Vagina (tissue), 2 donors: ENCODE measurements around the gene MNS1.
"Not testable (repeated sequence)": the region's sequence is repeated elsewhere in the genome, so short reads cannot be mapped to it uniquely, and the experiment has no call there.

ENCODE experiments used
- POLR2A ChIP-seq, 2 donors: fragments of 450-650 bp; IDR thresholded peaks; one replicate each; pipeline ENCODE4 v1.6.1; 2017; ENCODE audit warnings: antibody characterized with exemption in 2 of 2, mild to moderate bottlenecking in 2 of 2, moderate library complexity in 2 of 2
- POLR2AphosphoS5 ChIP-seq, 2 donors: sonication (generic); formaldehyde crosslinking; IDR thresholded peaks; one replicate each; pipeline ENCODE4 v1.9.0; 2017; ENCODE audit warnings: antibody characterized with exemption in 2 of 2, mild to moderate bottlenecking in 2 of 2, low read depth in 1 of 2; ENCODE audit not compliant: insufficient read depth in 1 of 2
- TF ChIP-seq, protein P1 (sequence below), 3 experiments: fragments of 450-650 bp in 2 of 3; fragments of 200-600 bp in 1 of 3; sonication (generic) in 1 of 3; IDR thresholded peaks; one replicate each; pipeline ENCODE4 v1.5.1; 2017 to 2019; ENCODE audit warnings: antibody characterized with exemption in 3 of 3, mild to moderate bottlenecking in 2 of 3, moderate library complexity in 2 of 3

DNA sequence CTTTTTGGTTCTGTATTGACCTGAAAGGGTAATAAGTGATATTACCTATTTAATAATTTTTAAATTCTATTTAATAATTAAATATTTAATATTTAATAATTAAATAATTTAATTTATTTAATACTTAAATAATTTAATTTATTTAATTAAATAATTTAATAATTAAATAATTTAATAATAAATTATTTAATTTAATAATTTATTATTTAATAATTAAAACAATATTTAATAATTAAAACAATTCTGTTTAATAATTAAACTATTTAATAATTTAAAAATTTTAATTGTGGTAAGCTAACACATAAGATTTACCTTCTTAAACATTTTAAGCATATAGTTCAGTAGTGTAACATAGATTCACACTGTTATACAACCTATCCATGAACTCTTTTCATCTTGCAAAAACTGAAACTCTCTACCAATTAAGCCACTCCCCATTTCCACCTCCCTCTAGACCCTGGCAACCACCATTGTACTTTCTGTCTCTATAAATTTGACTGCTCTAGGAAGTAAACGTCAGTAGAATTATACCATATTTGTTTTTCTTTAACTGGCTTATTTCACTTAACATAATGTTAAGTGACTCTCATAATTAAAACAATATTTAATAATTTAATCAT is 51.7 kb downstream of the MNS1 start:
- TF ChIP-seq, protein P1, sequence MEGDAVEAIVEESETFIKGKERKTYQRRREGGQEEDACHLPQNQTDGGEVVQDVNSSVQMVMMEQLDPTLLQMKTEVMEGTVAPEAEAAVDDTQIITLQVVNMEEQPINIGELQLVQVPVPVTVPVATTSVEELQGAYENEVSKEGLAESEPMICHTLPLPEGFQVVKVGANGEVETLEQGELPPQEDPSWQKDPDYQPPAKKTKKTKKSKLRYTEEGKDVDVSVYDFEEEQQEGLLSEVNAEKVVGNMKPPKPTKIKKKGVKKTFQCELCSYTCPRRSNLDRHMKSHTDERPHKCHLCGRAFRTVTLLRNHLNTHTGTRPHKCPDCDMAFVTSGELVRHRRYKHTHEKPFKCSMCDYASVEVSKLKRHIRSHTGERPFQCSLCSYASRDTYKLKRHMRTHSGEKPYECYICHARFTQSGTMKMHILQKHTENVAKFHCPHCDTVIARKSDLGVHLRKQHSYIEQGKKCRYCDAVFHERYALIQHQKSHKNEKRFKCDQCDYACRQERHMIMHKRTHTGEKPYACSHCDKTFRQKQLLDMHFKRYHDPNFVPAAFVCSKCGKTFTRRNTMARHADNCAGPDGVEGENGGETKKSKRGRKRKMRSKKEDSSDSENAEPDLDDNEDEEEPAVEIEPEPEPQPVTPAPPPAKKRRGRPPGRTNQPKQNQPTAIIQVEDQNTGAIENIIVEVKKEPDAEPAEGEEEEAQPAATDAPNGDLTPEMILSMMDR (IDR thresholded peaks at IDR 0.05) = not testable (repeated sequence)
- TF ChIP-seq POLR2AphosphoS5 (IDR thresholded peaks at IDR 0.05; ENCODE audit: insufficient read depth in 1 of 2, low read depth in 1 of 2); POLR2A (IDR thresholded peaks at IDR 0.05): not testable (repeated sequence)
